Transverse colon (tissue), 4 donors: ENCODE measurements around the gene NELL2.

ENCODE experiments used
- CTCF ChIP-seq, 5 experiments: fragments of 200-600 bp in 3 of 5; fragments of 450-650 bp in 2 of 5; sonication (generic) in 3 of 5; IDR thresholded peaks; 1 replicate in 2 of 5; 2 replicates in 3 of 5; pipeline ENCODE4 v1.5.1; 2016 to 2017; ENCODE audit warnings: antibody characterized with exemption in 5 of 5, inconsistent platforms in 3 of 5, mild to moderate bottlenecking in 2 of 5, moderate library complexity in 1 of 5
- POLR2AphosphoS5 ChIP-seq, 3 donors: sonication (generic); formaldehyde crosslinking; IDR thresholded peaks; one replicate each; pipeline ENCODE4 v1.6.1; 2016; ENCODE audit warnings: antibody characterized with exemption in 3 of 3

DNA sequence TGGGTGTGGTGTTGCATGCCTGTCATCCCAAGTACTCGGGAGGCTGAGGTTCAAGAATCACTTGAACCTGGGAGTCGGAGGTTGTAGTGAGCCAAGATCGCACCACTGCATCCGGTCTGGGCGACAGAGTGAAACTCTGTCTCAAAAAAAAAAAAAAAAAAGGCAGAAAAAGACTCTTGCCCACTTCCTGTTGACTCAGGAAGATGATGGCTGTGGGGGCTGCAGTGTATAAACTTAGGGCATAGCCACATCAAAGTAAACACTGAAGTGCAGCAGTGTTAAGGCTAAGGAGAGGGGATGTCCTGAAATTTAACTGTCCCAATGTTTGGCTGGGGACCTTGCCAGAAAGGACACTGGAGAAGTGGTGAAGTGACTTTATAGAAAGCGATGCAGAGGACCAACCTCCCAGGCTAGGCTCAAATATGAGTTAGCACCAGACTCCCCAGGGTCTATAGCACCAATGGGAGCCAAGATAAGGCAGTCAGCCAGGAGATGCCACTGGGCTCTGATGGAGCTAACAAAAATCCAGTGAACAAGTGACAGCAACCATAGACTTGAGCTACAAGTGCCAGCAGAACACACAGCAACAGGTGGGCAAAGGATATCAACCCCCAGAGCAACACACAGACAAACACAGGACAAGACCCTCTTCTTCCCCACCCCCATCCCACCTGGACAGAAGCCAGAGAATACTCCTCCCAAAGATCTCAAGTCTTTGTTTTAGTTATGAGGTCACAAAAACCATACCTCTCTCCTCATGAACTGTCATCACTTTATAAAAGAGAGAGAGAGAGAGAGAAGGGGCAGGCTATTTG is 28.0 kb downstream of the NELL2 start:
- TF ChIP-seq CTCF (IDR thresholded peaks at IDR 0.05): no peak
- TF ChIP-seq POLR2AphosphoS5 (IDR thresholded peaks at IDR 0.05): no peak
